Endothelial cell of umbilical vein (primary cell): ENCODE measurements around the gene ADAM19. TPM values are rescaled to one million over a fixed set of nuclear protein-coding genes. Genes with fewer than 3 reads are reported as not detected.

Experiments used
- BruUV-seq: library from RNA; stranded (reverse); fragments of 400-500 nt; replicated peaks from 2 replicates; lab custom pipeline; 2021; lab: Mats Ljungman, UMichigan
- CTCF ChIA-PET: fragments of 300-600, 350-600 bp; sonication (Branson Sonifier 250); formaldehyde crosslinking; loops from one replicate; lab custom pipeline; 2021; ENCODE audit warnings: antibody characterized with exemption, inconsistent platforms; lab: Charles Lee
- POLR2A ChIA-PET: fragments of 300-600, 350-600 bp; sonication (Branson Sonifier 250); formaldehyde crosslinking; loops from one replicate; lab custom pipeline; 2021; ENCODE audit warnings: antibody characterized with exemption, inconsistent platforms; lab: Charles Lee
- DNase-seq: peaks from one replicate; pipeline ENCODE4 v3.0.0-alpha.2; 2011; ENCODE audit warnings: low read depth, low spot score
- FAIRE-seq: peaks from 2 replicates; lab custom pipeline; 2011; peaks lifted over from hg19 to GRCh38; lab: Jason Lieb, UNC
- H2AFZ ChIP-seq: 2 replicates; pipeline ENCODE4 v1.6.0; 2012; ENCODE audit warnings: low read depth, low read length, control low read depth, inconsistent platforms
- H3K27ac ChIP-seq: 2 replicates; pipeline ENCODE4 v1.5.1; 2011; ENCODE audit warnings: low read depth, mild to moderate bottlenecking, control low read depth, low read length, moderate library complexity; ENCODE audit not compliant: insufficient read depth
- H3K27me3 ChIP-seq, 2 experiments: 2 replicates each; pipeline versions ENCODE4 v1.6.0 to v1.6.1; 2011; ENCODE audit warnings: low read length in 2 of 2, mixed read lengths in 1 of 2; ENCODE audit not compliant: control insufficient read depth in 2 of 2, insufficient read depth in 2 of 2
- H3K36me3 ChIP-seq, 2 experiments: 2 replicates in 1 of 2; 3 replicates in 1 of 2; pipeline ENCODE4 v1.5.1; 2011; ENCODE audit warnings: low read length in 2 of 2, mild to moderate bottlenecking in 1 of 2, moderate library complexity in 1 of 2; ENCODE audit not compliant: control insufficient read depth in 2 of 2, insufficient read depth in 2 of 2; ENCODE audit errors: extremely low read depth in 1 of 2
- H3K4me1 ChIP-seq: 3 replicates; pipeline ENCODE4 v1.5.1; 2011; ENCODE audit warnings: mild to moderate bottlenecking, low read length; ENCODE audit not compliant: control insufficient read depth, insufficient read depth; ENCODE audit errors: extremely low read depth
- H3K4me2 ChIP-seq: 2 replicates; pipeline ENCODE4 v1.6.1; 2011; ENCODE audit warnings: low read length, control low read depth, mixed read lengths; ENCODE audit not compliant: insufficient read depth
- H3K4me3 ChIP-seq, 3 experiments: fragments of 200-600 bp in 1 of 3; sonication (generic), shearing (Covaris generic) in 1 of 3; replicated peaks in 1 of 3; 2 replicates each; pipeline ENCODE4 v1.5.1; 2011 to 2016; ENCODE audit warnings: control low read depth in 3 of 3, low read length in 3 of 3, mild to moderate bottlenecking in 2 of 3, inconsistent platforms in 1 of 3, low read depth in 1 of 3, moderate library complexity in 1 of 3; ENCODE audit not compliant: insufficient read depth in 1 of 3
- H3K79me2 ChIP-seq: 2 replicates; pipeline ENCODE4 v1.6.0; 2012; ENCODE audit warnings: low read length, inconsistent platforms; ENCODE audit not compliant: control insufficient read depth, insufficient read depth
- H3K9ac ChIP-seq: replicated peaks from 2 replicates; pipeline ENCODE3; 2011; ENCODE audit warnings: low read length, control low read depth; ENCODE audit not compliant: insufficient read depth; ENCODE audit errors: extremely low read depth
- H3K9me1 ChIP-seq: replicated peaks from 3 replicates; pipeline ENCODE4 v1.6.0; 2011; ENCODE audit warnings: mild to moderate bottlenecking, low read length; ENCODE audit not compliant: control insufficient read depth, insufficient read depth; ENCODE audit errors: extremely low read depth
- H3K9me3 ChIP-seq: replicated peaks from 2 replicates; pipeline ENCODE4 v1.5.1; 2012; ENCODE audit warnings: low read length, inconsistent platforms; ENCODE audit not compliant: control insufficient read depth, insufficient read depth
- H4K20me1 ChIP-seq: replicated peaks from 2 replicates; pipeline ENCODE3; 2011; ENCODE audit warnings: mild to moderate bottlenecking, low read length; ENCODE audit not compliant: control insufficient read depth, insufficient read depth; ENCODE audit errors: extremely low read depth
- EZH2 ChIP-seq: IDR thresholded peaks from 2 replicates; pipeline ENCODE4 v1.6.1; 2012; ENCODE audit warnings: borderline replicate concordance, low read depth, mild to moderate bottlenecking, moderate library complexity, low read length, inconsistent platforms; ENCODE audit not compliant: severe bottlenecking
- FOS ChIP-seq: IDR thresholded peaks from 2 replicates; pipeline ENCODE4 v1.6.1; 2011; ENCODE audit warnings: mild to moderate bottlenecking, low read length, moderate library complexity, borderline replicate concordance; ENCODE audit not compliant: insufficient read depth
- GATA2 ChIP-seq: IDR thresholded peaks from 2 replicates; pipeline ENCODE4 v1.7.0; 2011; ENCODE audit warnings: low read depth, mild to moderate bottlenecking, moderate library complexity, mixed read lengths, low read length; ENCODE audit not compliant: insufficient read length, insufficient read depth
- JUN ChIP-seq: IDR thresholded peaks from 2 replicates; pipeline ENCODE4 v1.6.1; 2011; ENCODE audit warnings: borderline replicate concordance, low read depth; ENCODE audit not compliant: insufficient read length, insufficient read depth
- MYC ChIP-seq: IDR thresholded peaks from one replicate; pipeline ENCODE4 v1.6.1; 2011; ENCODE audit warnings: mild to moderate bottlenecking, low read depth, low read length
- POLR2A ChIP-seq: IDR thresholded peaks from 2 replicates; pipeline ENCODE4 v1.6.1; 2012; ENCODE audit warnings: low read depth, mild to moderate bottlenecking, control low read depth, low read length
- POLR2AphosphoS5 ChIP-seq: IDR thresholded peaks from 2 replicates; pipeline ENCODE4 v1.6.1; 2012; ENCODE audit warnings: low read depth, mild to moderate bottlenecking, control low read depth, low read length, moderate library complexity; ENCODE audit not compliant: insufficient read depth
- dilution Hi-C: fragments of 300-500 bp; cut with MboI; formaldehyde crosslinking; loops from one replicate; pipeline ENCODE4 v1.15.0; 2019; ENCODE audit warnings: low sequenced_read_pairs; ENCODE audit not compliant: extremely low pct_ligation_motif_present
- intact Hi-C: fragments of 100-400 bp; cut with micrococcal nuclease; formaldehyde crosslinking; loops from one replicate; pipeline ENCODE4 v1.10.0; 2022
- polyA plus RNA-seq, 4 experiments: library from polyadenylated mRNA; depleted of rRNA in 3 of 4; stranded (reverse) in 3 of 4; unstranded in 1 of 4; fragments of >200 nt; gene quantifications; 2 replicates each; pipeline versions ENCODE4 v1.2.1 to v1.2.3, GENCODE V29; 2011 to 2012; ENCODE audit warnings: missing spikeins in 1 of 4
- total RNA-seq: library from RNA; stranded (reverse); gene quantifications from 2 replicates; pipeline ENCODE4 v1.2.3, GENCODE V29; 2021
- TF ChIP-seq, protein P1 (sequence below): IDR thresholded peaks from 2 replicates; pipeline ENCODE4 v1.6.1; 2011; ENCODE audit not compliant: insufficient read depth, insufficient read length
- TF ChIP-seq, protein P2 (sequence below), 2 donors: IDR thresholded peaks; 1 replicate in 1 of 2; 2 replicates in 1 of 2; pipeline ENCODE4 v1.5.1; 2011; ENCODE audit warnings: low read length in 2 of 2, mild to moderate bottlenecking in 2 of 2, moderate library complexity in 2 of 2, control low read depth in 1 of 2, inconsistent platforms in 1 of 2, low read depth in 1 of 2; ENCODE audit not compliant: insufficient read depth in 1 of 2; ENCODE audit errors: extremely low read depth in 1 of 2

Gene ADAM19
- total and polyA plus RNA-seq, 2 donors (not counting 3 experiments of a cell fraction or from before 2014, with no cell fraction given): 10.0 to 22.6 TPM

GRCh38 chr5:157596487-157596886, 20.9 kb upstream of the ADAM19 start:
- no peak for FAIRE-seq
- CTCF ChIA-PET: no interaction called here
- H4K20me1 ChIP-seq: no peaks in the 10 kb centered on the region

More at GRCh38 chr5:157596487-157596886, 20.9 kb upstream of the ADAM19 start:
- no peaks in the 10 kb centered on the region for H3K36me3 ChIP-seq
- no peak overlapping the region for H3K4me3 ChIP-seq
- no peak overlapping the region for H2AFZ ChIP-seq
- peaks cover 34% of the 10 kb centered on the region for H3K4me1 ChIP-seq
- no peak overlapping the region for H3K27ac ChIP-seq
- intact Hi-C loops: no loop called here
- no peaks in the 10 kb centered on the region for H3K79me2 ChIP-seq
- no peaks in the 10 kb centered on the region for H3K9me1 ChIP-seq
- TF ChIP-seq POLR2AphosphoS5 (no peak), MYC (no peak), FOS (no peak), POLR2A (no peak), GATA2 (no peak), EZH2 (no peak), JUN (no peak)
- TF ChIP-seq, protein P1, sequence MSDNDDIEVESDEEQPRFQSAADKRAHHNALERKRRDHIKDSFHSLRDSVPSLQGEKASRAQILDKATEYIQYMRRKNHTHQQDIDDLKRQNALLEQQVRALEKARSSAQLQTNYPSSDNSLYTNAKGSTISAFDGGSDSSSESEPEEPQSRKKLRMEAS: no peak
- TF ChIP-seq, protein P2, sequence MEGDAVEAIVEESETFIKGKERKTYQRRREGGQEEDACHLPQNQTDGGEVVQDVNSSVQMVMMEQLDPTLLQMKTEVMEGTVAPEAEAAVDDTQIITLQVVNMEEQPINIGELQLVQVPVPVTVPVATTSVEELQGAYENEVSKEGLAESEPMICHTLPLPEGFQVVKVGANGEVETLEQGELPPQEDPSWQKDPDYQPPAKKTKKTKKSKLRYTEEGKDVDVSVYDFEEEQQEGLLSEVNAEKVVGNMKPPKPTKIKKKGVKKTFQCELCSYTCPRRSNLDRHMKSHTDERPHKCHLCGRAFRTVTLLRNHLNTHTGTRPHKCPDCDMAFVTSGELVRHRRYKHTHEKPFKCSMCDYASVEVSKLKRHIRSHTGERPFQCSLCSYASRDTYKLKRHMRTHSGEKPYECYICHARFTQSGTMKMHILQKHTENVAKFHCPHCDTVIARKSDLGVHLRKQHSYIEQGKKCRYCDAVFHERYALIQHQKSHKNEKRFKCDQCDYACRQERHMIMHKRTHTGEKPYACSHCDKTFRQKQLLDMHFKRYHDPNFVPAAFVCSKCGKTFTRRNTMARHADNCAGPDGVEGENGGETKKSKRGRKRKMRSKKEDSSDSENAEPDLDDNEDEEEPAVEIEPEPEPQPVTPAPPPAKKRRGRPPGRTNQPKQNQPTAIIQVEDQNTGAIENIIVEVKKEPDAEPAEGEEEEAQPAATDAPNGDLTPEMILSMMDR (IDR thresholded peaks at IDR 0.05; ENCODE audit: extremely low read depth in 1 of 2, insufficient read depth in 1 of 2, low read depth in 1 of 2, low read length in 2 of 2): no peak
- BruUV-seq: no TSS peak
- POLR2A ChIA-PET: no interaction called here
- H3K9ac ChIP-seq: no peak overlapping the region
- no peak overlapping the region for H3K4me2 ChIP-seq
- H3K9me3 ChIP-seq: no peaks in the 10 kb centered on the region
- dilution Hi-C loops: no loop called here
- DNase-seq: no peak
- no peaks in the 10 kb centered on the region for H3K27me3 ChIP-seq
